ENCODE data around the gene PFN3. TPM values are rescaled to one million over a fixed set of nuclear protein-coding genes. Genes with fewer than 3 reads are reported as not detected.
"Not testable (repeated sequence)": the region's sequence is repeated elsewhere in the genome, so short reads cannot be mapped to it uniquely, and the experiment has no call there.

PFN3 gene
- polyA plus RNA-seq, 1 donor (not counting 4 experiments of a cell fraction or from before 2014, with no cell fraction given): not detected

DNA sequence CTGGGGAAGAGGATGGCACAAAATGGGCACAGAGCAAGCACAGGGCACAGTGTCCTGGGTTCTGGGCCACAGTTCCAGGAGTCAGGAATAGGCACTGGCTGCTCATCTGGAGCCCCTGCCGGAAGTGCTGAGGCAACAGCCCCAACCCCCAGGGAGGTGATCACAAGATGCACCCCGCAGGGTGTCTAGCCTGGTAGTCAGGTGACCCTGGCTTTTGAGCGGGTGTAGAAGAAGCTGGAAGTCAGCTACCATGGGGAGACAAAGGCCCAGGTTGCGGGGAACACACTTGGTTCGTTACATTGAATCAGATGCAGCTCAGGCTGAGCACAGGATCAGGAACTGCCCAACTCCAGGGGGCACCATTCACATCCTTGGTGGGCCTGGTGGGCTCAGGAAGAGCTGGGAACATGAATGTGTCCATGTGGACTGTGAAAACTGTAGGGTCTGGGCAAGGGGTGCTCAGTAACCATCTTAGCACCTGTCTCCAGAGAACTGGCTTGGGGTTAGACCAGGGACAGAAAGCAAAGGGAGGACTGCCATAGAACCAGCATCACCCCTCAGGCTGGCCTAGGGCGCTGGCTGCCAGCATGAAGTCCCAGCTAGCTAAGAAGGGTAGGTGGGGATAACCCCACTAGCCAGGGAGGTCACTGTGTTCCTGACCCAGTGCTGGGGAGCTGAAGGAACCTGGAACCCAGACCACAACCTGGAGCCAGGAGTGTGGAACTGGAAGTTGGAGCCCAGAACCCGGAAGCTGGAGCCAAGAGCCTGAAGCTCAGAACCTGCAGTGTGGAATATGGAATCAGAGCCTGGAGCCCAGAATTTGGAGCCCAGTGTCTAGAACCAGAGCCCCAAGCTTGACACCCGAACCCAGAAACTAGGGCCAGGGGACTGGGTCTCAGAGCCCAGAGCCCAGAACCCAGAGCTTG lies 22.3 kb downstream of the PFN3 start:
- FAIRE-seq (no peak), DNase-seq (ENCODE audit: low read depth, low spot score) (no peak)
- Histone ChIP-seq H3K9me3 (ENCODE audit: control insufficient read depth, low read depth, low read length) (no peaks in the 10 kb centered on the region), H3K79me2 (ENCODE audit: control insufficient read depth, insufficient read depth, low read length) (no peaks in the 10 kb centered on the region), H3K4me3 (ENCODE audit: control insufficient read depth in 2 of 3, extremely low read depth in 1 of 3, insufficient read depth in 2 of 3, low read depth in 1 of 3, low read length in 3 of 3) (no peak overlapping the region), H3K36me3 (ENCODE audit: control insufficient read depth in 2 of 2, extremely low read depth in 1 of 2, insufficient read depth in 2 of 2, low read length in 2 of 2) (no peaks in the 10 kb centered on the region), H3K27ac (ENCODE audit: control insufficient read depth, insufficient read depth, low read length) (no peak overlapping the region), H3K27me3 (ENCODE audit: control insufficient read depth, extremely low read depth, insufficient read depth, low read length) (peaks cover under 1% of the 10 kb centered on the region), H2AFZ (ENCODE audit: control insufficient read depth, low read length) (no peak overlapping the region), H3K4me1 (ENCODE audit: control insufficient read depth, extremely low read depth, insufficient read depth, low read length) (peaks cover 21% of the 10 kb centered on the region), H4K20me1 (ENCODE audit: control insufficient read depth, extremely low read depth, insufficient read depth, low read length) (no peaks in the 10 kb centered on the region), H3K9ac (ENCODE audit: control insufficient read depth, extremely low read depth, insufficient read depth, low read length) (no peak overlapping the region), H3K9me1 (ENCODE audit: control insufficient read depth, extremely low read depth, insufficient read depth, low read length) (peaks cover 2% of the 10 kb centered on the region), H3K4me2 (ENCODE audit: control insufficient read depth, extremely low read depth, insufficient read depth, low read depth, low read length) (no peak overlapping the region)
- TF ChIP-seq, protein P1, sequence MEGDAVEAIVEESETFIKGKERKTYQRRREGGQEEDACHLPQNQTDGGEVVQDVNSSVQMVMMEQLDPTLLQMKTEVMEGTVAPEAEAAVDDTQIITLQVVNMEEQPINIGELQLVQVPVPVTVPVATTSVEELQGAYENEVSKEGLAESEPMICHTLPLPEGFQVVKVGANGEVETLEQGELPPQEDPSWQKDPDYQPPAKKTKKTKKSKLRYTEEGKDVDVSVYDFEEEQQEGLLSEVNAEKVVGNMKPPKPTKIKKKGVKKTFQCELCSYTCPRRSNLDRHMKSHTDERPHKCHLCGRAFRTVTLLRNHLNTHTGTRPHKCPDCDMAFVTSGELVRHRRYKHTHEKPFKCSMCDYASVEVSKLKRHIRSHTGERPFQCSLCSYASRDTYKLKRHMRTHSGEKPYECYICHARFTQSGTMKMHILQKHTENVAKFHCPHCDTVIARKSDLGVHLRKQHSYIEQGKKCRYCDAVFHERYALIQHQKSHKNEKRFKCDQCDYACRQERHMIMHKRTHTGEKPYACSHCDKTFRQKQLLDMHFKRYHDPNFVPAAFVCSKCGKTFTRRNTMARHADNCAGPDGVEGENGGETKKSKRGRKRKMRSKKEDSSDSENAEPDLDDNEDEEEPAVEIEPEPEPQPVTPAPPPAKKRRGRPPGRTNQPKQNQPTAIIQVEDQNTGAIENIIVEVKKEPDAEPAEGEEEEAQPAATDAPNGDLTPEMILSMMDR (optimal IDR thresholded peaks at IDR 0.05 in 1 of 3, IDR thresholded peaks at IDR 0.05 in 1 of 3, conservative IDR thresholded peaks at IDR 0.05 in 1 of 3; ENCODE audit: extremely low read depth in 1 of 3, insufficient read depth in 2 of 3, low read length in 3 of 3): no peak
- TF ChIP-seq EZH2 (IDR thresholded peaks at IDR 0.05; ENCODE audit: low read length): no peak
- dilution Hi-C loops (cut with MboI; ENCODE audit: extremely low pct_ligation_motif_present, low sequenced_read_pairs): no loop called here

DNA sequence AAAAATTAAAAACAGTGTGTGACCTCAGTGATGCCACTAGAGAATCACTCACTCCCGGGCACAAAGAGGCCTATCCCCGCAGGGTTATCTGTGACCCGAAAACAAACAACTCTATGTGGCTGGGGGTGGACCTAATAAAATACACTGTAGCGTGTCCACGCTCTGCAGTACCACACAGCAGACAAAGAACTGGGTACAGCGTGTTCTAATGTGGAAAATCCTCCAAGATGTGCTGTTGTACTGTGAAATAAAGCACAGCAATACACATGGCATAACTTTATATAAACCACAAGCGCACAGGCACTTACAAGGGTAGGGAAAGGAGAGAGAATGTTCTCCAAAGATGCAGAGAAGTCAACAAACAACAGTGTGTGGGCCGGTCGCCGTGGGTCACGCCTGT lies 24.4 kb downstream of the PFN3 start:
- FAIRE-seq (no peak), DNase-seq (ENCODE audit: low read depth, low spot score) (no peak)
- Histone ChIP-seq H2AFZ (ENCODE audit: control insufficient read depth, low read length) (no peak overlapping the region), H3K4me3 (ENCODE audit: control insufficient read depth in 2 of 3, extremely low read depth in 1 of 3, insufficient read depth in 2 of 3, low read depth in 1 of 3, low read length in 3 of 3) (no peak overlapping the region), H3K9ac (ENCODE audit: control insufficient read depth, extremely low read depth, insufficient read depth, low read length) (no peak overlapping the region), H3K27ac (ENCODE audit: control insufficient read depth, insufficient read depth, low read length) (no peak overlapping the region), H3K9me3 (ENCODE audit: control insufficient read depth, low read depth, low read length) (no peaks in the 10 kb centered on the region), H3K4me1 (ENCODE audit: control insufficient read depth, extremely low read depth, insufficient read depth, low read length) (peaks cover 37% of the 10 kb centered on the region), H3K9me1 (ENCODE audit: control insufficient read depth, extremely low read depth, insufficient read depth, low read length) (peaks cover 2% of the 10 kb centered on the region), H4K20me1 (ENCODE audit: control insufficient read depth, extremely low read depth, insufficient read depth, low read length) (no peaks in the 10 kb centered on the region), H3K36me3 (ENCODE audit: control insufficient read depth in 2 of 2, extremely low read depth in 1 of 2, insufficient read depth in 2 of 2, low read length in 2 of 2) (no peaks in the 10 kb centered on the region), H3K27me3 (ENCODE audit: control insufficient read depth, extremely low read depth, insufficient read depth, low read length) (no peaks in the 10 kb centered on the region), H3K4me2 (ENCODE audit: control insufficient read depth, extremely low read depth, insufficient read depth, low read depth, low read length) (no peak overlapping the region), H3K79me2 (ENCODE audit: control insufficient read depth, insufficient read depth, low read length) (no peaks in the 10 kb centered on the region)
- dilution Hi-C loops (cut with MboI; ENCODE audit: extremely low pct_ligation_motif_present, low sequenced_read_pairs): no loop called here
- TF ChIP-seq EZH2 (IDR thresholded peaks at IDR 0.05; ENCODE audit: low read length): no peak
- TF ChIP-seq, protein P1 (optimal IDR thresholded peaks at IDR 0.05 in 1 of 3, IDR thresholded peaks at IDR 0.05 in 1 of 3, conservative IDR thresholded peaks at IDR 0.05 in 1 of 3; ENCODE audit: extremely low read depth in 1 of 3, insufficient read depth in 2 of 3, low read length in 3 of 3): no peak

DNA sequence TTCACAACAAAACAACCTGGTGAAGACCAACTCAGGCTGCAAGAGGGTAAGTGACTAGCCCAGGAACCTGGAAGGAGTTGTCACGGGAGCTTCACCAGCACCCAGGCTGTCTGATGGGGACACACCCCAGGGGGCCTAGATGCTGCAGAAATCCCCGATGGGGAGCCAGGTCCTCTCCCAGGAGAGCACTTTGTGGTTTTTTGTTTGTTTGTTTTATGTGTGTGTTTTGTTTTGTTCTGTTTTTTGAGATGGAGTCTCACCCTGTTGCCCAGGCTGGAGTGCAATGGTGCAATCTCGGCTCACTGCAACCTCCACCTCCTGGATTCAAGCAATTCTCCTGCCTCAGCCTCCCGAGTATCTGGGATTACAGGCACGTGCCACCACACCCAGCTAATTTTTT lies 24.9 kb downstream of the PFN3 start:
- H3K9me3 ChIP-seq (ENCODE audit: control insufficient read depth, low read depth, low read length); H3K27me3 ChIP-seq (ENCODE audit: control insufficient read depth, extremely low read depth, insufficient read depth, low read length); H3K79me2 ChIP-seq (ENCODE audit: control insufficient read depth, insufficient read depth, low read length); H3K4me3 ChIP-seq (ENCODE audit: control insufficient read depth in 2 of 3, extremely low read depth in 1 of 3, insufficient read depth in 2 of 3, low read depth in 1 of 3, low read length in 3 of 3); H3K4me2 ChIP-seq (ENCODE audit: control insufficient read depth, extremely low read depth, insufficient read depth, low read depth, low read length); H2AFZ ChIP-seq (ENCODE audit: control insufficient read depth, low read length); H3K9me1 ChIP-seq (ENCODE audit: control insufficient read depth, extremely low read depth, insufficient read depth, low read length); H3K36me3 ChIP-seq (ENCODE audit: control insufficient read depth in 2 of 2, extremely low read depth in 1 of 2, insufficient read depth in 2 of 2, low read length in 2 of 2); H4K20me1 ChIP-seq (ENCODE audit: control insufficient read depth, extremely low read depth, insufficient read depth, low read length); H3K9ac ChIP-seq (ENCODE audit: control insufficient read depth, extremely low read depth, insufficient read depth, low read length); DNase-seq (ENCODE audit: low read depth, low spot score); dilution Hi-C loops (cut with MboI; ENCODE audit: extremely low pct_ligation_motif_present, low sequenced_read_pairs); H3K27ac ChIP-seq (ENCODE audit: control insufficient read depth, insufficient read depth, low read length); FAIRE-seq: not testable (repeated sequence)
- peaks cover 38% of the 10 kb centered on the region for H3K4me1 ChIP-seq (ENCODE audit: control insufficient read depth, extremely low read depth, insufficient read depth, low read length)

Data from keratinocyte (primary cell).